ENCODE results near the gene STARD10. TPM values are rescaled to one million over a fixed set of nuclear protein-coding genes. Genes with fewer than 3 reads are reported as not detected.

STARD10 gene
- total RNA-seq, 3 donors from 2014 or later, result 177 to 472 (median 306) TPM

DNA sequence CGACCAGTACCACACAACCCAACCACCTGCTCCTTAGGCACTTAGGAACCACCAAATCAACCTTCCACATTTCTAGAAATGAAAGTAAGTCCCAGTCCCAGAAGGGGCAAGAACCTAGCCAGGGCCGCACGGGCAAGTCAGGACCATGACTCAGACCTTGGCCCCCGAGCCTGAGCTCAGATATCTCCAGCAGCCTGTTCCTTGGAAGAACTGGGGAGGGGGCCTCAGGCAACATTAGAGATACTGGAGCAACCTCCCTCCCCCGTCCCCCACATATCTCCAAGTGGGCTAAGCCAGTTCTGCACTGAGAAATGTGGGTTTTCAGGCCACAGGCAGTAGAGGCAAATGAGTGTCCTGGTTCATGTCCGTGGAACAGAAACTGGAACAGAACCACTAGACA, 49.4 kb downstream of the STARD10 start:
- peaks cover 16% of the 10 kb centered on the region for H3K4me1 ChIP-seq (ENCODE audit: low read depth)
- TF ChIP-seq, protein P1, sequence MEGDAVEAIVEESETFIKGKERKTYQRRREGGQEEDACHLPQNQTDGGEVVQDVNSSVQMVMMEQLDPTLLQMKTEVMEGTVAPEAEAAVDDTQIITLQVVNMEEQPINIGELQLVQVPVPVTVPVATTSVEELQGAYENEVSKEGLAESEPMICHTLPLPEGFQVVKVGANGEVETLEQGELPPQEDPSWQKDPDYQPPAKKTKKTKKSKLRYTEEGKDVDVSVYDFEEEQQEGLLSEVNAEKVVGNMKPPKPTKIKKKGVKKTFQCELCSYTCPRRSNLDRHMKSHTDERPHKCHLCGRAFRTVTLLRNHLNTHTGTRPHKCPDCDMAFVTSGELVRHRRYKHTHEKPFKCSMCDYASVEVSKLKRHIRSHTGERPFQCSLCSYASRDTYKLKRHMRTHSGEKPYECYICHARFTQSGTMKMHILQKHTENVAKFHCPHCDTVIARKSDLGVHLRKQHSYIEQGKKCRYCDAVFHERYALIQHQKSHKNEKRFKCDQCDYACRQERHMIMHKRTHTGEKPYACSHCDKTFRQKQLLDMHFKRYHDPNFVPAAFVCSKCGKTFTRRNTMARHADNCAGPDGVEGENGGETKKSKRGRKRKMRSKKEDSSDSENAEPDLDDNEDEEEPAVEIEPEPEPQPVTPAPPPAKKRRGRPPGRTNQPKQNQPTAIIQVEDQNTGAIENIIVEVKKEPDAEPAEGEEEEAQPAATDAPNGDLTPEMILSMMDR (IDR thresholded peaks at IDR 0.05), result no peak
- no peaks in the 10 kb centered on the region for H3K36me3 ChIP-seq (ENCODE audit: low read depth)
- ATAC-seq, result no peak
- H3K9me3 ChIP-seq, result no peaks in the 10 kb centered on the region
- H3K4me3 ChIP-seq, result no peak overlapping the region
- peak in 1 of 3 donors; percentile 46 for DNase-seq
- intact Hi-C loops (cut with DNase I, micrococcal nuclease), result no loop called here

- ATAC-seq, result peak; percentile 56
- peaks cover 16% of the 10 kb centered on the region for H3K4me1 ChIP-seq (ENCODE audit: low read depth)
- TF ChIP-seq, protein P1 (IDR thresholded peaks at IDR 0.05), result no peak
- no peaks in the 10 kb centered on the region for H3K9me3 ChIP-seq
- intact Hi-C loops (cut with DNase I, micrococcal nuclease), result no loop called here
- DNase-seq, result peak in 1 of 3 donors; percentile 55
- no peaks in the 10 kb centered on the region for H3K36me3 ChIP-seq (ENCODE audit: low read depth)
- no peak overlapping the region for H3K4me3 ChIP-seq
Measured at GRCh38 chr11:72743321-72744221, 50.3 kb downstream of the STARD10 start.

- Histone ChIP-seq H3K9me3 (no peaks in the 10 kb centered on the region), H3K4me3 (no peak overlapping the region), H3K36me3 (ENCODE audit: low read depth) (no peaks in the 10 kb centered on the region), H3K4me1 (ENCODE audit: low read depth) (peaks cover 16% of the 10 kb centered on the region)
- peak in 1 of 3 donors; percentile 31 for DNase-seq
- ATAC-seq, result no peak
- TF ChIP-seq, protein P1 (IDR thresholded peaks at IDR 0.05), result no peak
- intact Hi-C loops (cut with DNase I, micrococcal nuclease), result no loop called here
Measured at GRCh38 chr11:72742513-72743320, 51.1 kb downstream of the STARD10 start.

GRCh38 chr11:72741849-72742512, 51.9 kb downstream of the STARD10 start:
- Histone ChIP-seq H3K9me3 (no peaks in the 10 kb centered on the region), H3K4me3 (no peak overlapping the region), H3K36me3 (ENCODE audit: low read depth) (no peaks in the 10 kb centered on the region), H3K4me1 (ENCODE audit: low read depth) (peaks cover 16% of the 10 kb centered on the region)
- TF ChIP-seq, protein P1 (IDR thresholded peaks at IDR 0.05), result no peak
- DNase-seq (peak in 1 of 3 donors; percentile 52), ATAC-seq (peak; percentile 57)
- intact Hi-C loops (cut with DNase I, micrococcal nuclease), result no loop called here

GRCh38 chr11:72741429-72741833, 52.4 kb downstream of the STARD10 start:
- ATAC-seq, result no peak
- TF ChIP-seq, protein P1 (IDR thresholded peaks at IDR 0.05), result no peak
- Histone ChIP-seq H3K9me3 (no peaks in the 10 kb centered on the region), H3K4me1 (ENCODE audit: low read depth) (peaks cover 16% of the 10 kb centered on the region), H3K4me3 (no peak overlapping the region), H3K36me3 (ENCODE audit: low read depth) (no peaks in the 10 kb centered on the region)
- intact Hi-C loops (cut with DNase I, micrococcal nuclease), result no loop called here
- DNase-seq, result peak in 1 of 3 donors; percentile 75
